Upper lobe of left lung (tissue), 4 donors: ENCODE measurements around the gene ARHGAP12.

Experiments used
- EP300 ChIP-seq, 4 donors: sonication (generic); formaldehyde crosslinking; IDR thresholded peaks; one replicate each; pipeline ENCODE4 v1.5.1; 2017; ENCODE audit warnings: antibody characterized with exemption in 4 of 4, control low read depth in 2 of 4
- POLR2A ChIP-seq, 4 donors: fragments of 450-650 bp; IDR thresholded peaks; one replicate each; pipeline ENCODE4 v1.5.1; 2016 to 2017; ENCODE audit warnings: antibody characterized with exemption in 4 of 4, mild to moderate bottlenecking in 2 of 4
- TF ChIP-seq, protein P1 (sequence below), 6 experiments: fragments of 450-650 bp in 4 of 6; fragments of 200-600 bp in 2 of 6; sonication (generic) in 2 of 6; IDR thresholded peaks; one replicate each; pipeline ENCODE4 v1.5.1; 2016 to 2019; ENCODE audit warnings: antibody characterized with exemption in 6 of 6

DNA sequence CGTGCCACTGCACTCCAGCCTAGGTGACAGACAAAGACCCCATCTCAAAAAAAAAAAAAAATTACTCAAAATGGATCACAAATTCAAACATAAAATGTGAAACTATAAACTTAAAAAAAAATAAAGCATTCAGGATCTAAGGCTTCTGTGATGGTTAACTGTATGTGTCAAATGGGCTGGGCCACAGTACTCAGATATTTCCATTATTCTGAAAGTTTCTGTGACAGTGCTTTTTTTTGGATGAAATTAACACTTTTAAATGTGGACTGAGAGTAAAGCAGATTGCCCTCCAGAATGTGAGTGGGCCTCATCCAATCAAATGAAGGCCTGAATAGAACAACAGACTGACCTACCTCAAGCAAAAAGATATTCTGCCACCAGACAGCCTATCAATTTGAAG is 26.0 kb downstream of the ARHGAP12 start:
- TF ChIP-seq POLR2A (IDR thresholded peaks at IDR 0.05) = no peak
- TF ChIP-seq, protein P1, sequence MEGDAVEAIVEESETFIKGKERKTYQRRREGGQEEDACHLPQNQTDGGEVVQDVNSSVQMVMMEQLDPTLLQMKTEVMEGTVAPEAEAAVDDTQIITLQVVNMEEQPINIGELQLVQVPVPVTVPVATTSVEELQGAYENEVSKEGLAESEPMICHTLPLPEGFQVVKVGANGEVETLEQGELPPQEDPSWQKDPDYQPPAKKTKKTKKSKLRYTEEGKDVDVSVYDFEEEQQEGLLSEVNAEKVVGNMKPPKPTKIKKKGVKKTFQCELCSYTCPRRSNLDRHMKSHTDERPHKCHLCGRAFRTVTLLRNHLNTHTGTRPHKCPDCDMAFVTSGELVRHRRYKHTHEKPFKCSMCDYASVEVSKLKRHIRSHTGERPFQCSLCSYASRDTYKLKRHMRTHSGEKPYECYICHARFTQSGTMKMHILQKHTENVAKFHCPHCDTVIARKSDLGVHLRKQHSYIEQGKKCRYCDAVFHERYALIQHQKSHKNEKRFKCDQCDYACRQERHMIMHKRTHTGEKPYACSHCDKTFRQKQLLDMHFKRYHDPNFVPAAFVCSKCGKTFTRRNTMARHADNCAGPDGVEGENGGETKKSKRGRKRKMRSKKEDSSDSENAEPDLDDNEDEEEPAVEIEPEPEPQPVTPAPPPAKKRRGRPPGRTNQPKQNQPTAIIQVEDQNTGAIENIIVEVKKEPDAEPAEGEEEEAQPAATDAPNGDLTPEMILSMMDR (IDR thresholded peaks at IDR 0.05) = no peak
- TF ChIP-seq EP300 (IDR thresholded peaks at IDR 0.05) = no peak
